OCI-LY1 (cell line): ENCODE results near the gene OR5L1.

Experiments used
- H2AFZ ChIP-seq: fragments of 200-600 bp; sonication (generic), shearing (Covaris generic); 2 replicates; pipeline ENCODE4 v1.6.0; 2014; ENCODE audit warnings: antibody characterized with exemption, mild to moderate bottlenecking, low read length
- H3F3A ChIP-seq: fragments of 200-600 bp; sonication (generic), shearing (Covaris generic); 2 replicates; pipeline ENCODE4 v1.6.0; 2014; ENCODE audit warnings: mild to moderate bottlenecking, antibody characterized with exemption, low read length, moderate library complexity; ENCODE audit not compliant: insufficient read depth
- H3K27ac ChIP-seq: fragments of 200-600 bp; sonication (generic); 2 replicates; pipeline ENCODE4 v1.5.1; 2014; ENCODE audit warnings: low read length, mixed run types, mild to moderate bottlenecking, low read depth; ENCODE audit not compliant: poor library complexity, severe bottlenecking
- H3K27me3 ChIP-seq: fragments of 200-600 bp; sonication (generic); 2 replicates; pipeline ENCODE4 v1.6.0; 2014; ENCODE audit warnings: antibody characterized with exemption, mild to moderate bottlenecking, low read length, moderate library complexity; ENCODE audit not compliant: insufficient read depth
- H3K36me3 ChIP-seq: fragments of 200-600 bp; sonication (generic); 2 replicates; pipeline ENCODE4 v1.6.1; 2014; ENCODE audit warnings: mild to moderate bottlenecking, antibody characterized with exemption, low read length, moderate library complexity, mixed read lengths; ENCODE audit not compliant: insufficient read depth
- H3K4me1 ChIP-seq: fragments of 200-600 bp; sonication (generic); 2 replicates; pipeline ENCODE4 v1.5.1; 2014; ENCODE audit warnings: mild to moderate bottlenecking, low read length, moderate library complexity; ENCODE audit not compliant: insufficient read depth, severe bottlenecking
- H3K4me2 ChIP-seq: fragments of 200-600 bp; sonication (generic), shearing (Covaris generic); 2 replicates; pipeline ENCODE4 v1.6.1; 2014; ENCODE audit warnings: low read length
- H3K4me3 ChIP-seq: fragments of 200-600 bp; sonication (generic); 2 replicates; pipeline ENCODE4 v1.5.1; 2014; ENCODE audit warnings: low read length, low read depth, mild to moderate bottlenecking, mixed read lengths; ENCODE audit not compliant: poor library complexity, severe bottlenecking
- H3K79me2 ChIP-seq: fragments of 200-600 bp; shearing (Covaris generic); 2 replicates; pipeline ENCODE4 v1.6.1; 2016; ENCODE audit warnings: mixed run types, low read length, mixed read lengths; ENCODE audit not compliant: insufficient read depth
- H3K9ac ChIP-seq: fragments of 200-600 bp; sonication (generic), shearing (Covaris generic); 2 replicates; pipeline ENCODE4 v1.6.1; 2014; ENCODE audit warnings: mild to moderate bottlenecking, low read length, mixed read lengths
- H3K9me2 ChIP-seq: fragments of 200-600 bp; sonication (generic), shearing (Covaris generic); 2 replicates; pipeline ENCODE4 v1.6.1; 2014; ENCODE audit warnings: low read depth, mild to moderate bottlenecking, low read length, mixed read lengths
- H3K9me3 ChIP-seq: fragments of 200-600 bp; shearing (Covaris generic); 2 replicates; pipeline ENCODE4 v1.6.1; 2014; ENCODE audit warnings: low read length, mixed read lengths
- H4K20me1 ChIP-seq: fragments of 200-600 bp; sonication (generic), shearing (Covaris generic); 2 replicates; pipeline ENCODE4 v1.6.0; 2016; ENCODE audit warnings: mild to moderate bottlenecking, low read length; ENCODE audit not compliant: insufficient read depth
- EZH2 ChIP-seq: fragments of 200-600 bp; sonication (generic), shearing (Covaris generic); IDR thresholded peaks from 2 replicates; pipeline ENCODE4 v1.8.0; 2017; ENCODE audit warnings: borderline replicate concordance, mixed run types, mild to moderate bottlenecking, antibody characterized with exemption, low read length, moderate library complexity, mixed read lengths
- TF ChIP-seq, protein P1 (sequence below): fragments of 200-600 bp; sonication (generic), shearing (Covaris generic); IDR thresholded peaks from 2 replicates; pipeline ENCODE4 v1.5.1; 2017; ENCODE audit warnings: mild to moderate bottlenecking, antibody characterized with exemption, low read length, moderate library complexity, mixed read lengths

Gene OR5L1

DNA sequence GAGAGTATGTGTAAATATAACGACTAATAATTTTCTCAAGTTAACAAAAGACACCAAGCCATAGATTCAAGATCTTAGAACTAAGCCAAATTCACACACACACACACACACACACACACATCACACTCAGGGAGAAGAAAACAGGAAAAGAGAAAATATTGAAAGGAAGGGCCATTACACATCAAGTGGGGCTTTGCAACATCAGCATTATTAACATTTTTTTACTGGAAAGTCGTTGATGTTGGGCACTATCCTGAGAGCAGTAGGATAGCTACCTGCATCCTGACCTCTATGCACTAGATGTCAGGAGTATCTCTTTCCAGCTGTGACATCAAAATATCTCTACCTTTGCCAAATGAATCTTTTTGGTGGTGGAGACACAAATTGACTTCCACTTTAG is 36.3 kb downstream of the OR5L1 start:
- Histone ChIP-seq H3K79me2 (no peaks in the 10 kb centered on the region), H3K27ac (no peak overlapping the region), H3K4me1 (no peaks in the 10 kb centered on the region), H2AFZ (no peak overlapping the region), H4K20me1 (no peaks in the 10 kb centered on the region), H3K4me3 (no peak overlapping the region), H3F3A (no peaks in the 10 kb centered on the region), H3K9ac (no peak overlapping the region), H3K36me3 (no peaks in the 10 kb centered on the region), H3K9me3 (no peaks in the 10 kb centered on the region), H3K27me3 (no peaks in the 10 kb centered on the region), H3K4me2 (no peak overlapping the region), H3K9me2 (no peaks in the 10 kb centered on the region)
- TF ChIP-seq EZH2 = no peak
- TF ChIP-seq, protein P1, sequence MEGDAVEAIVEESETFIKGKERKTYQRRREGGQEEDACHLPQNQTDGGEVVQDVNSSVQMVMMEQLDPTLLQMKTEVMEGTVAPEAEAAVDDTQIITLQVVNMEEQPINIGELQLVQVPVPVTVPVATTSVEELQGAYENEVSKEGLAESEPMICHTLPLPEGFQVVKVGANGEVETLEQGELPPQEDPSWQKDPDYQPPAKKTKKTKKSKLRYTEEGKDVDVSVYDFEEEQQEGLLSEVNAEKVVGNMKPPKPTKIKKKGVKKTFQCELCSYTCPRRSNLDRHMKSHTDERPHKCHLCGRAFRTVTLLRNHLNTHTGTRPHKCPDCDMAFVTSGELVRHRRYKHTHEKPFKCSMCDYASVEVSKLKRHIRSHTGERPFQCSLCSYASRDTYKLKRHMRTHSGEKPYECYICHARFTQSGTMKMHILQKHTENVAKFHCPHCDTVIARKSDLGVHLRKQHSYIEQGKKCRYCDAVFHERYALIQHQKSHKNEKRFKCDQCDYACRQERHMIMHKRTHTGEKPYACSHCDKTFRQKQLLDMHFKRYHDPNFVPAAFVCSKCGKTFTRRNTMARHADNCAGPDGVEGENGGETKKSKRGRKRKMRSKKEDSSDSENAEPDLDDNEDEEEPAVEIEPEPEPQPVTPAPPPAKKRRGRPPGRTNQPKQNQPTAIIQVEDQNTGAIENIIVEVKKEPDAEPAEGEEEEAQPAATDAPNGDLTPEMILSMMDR = no peak

DNA sequence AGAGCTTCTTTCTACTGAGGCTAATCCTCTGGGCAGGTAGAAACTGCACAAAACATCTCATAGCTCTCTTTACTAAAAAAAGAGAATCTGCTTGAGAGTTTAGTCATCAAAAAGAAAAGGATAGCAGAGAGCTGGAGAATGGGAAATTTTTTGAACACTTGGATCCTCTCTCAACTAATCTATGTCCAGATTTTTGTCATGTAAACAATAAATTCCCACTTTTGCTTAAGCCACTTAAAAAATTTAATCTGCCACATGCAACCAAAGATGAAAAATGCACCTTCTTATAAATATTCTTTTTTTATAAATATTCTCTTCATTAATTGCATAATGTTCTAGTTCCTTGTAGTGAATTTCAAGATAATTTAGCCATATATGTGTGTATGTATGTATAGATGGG is 37.9 kb downstream of the OR5L1 start:
- Histone ChIP-seq H3K9me2 (no peaks in the 10 kb centered on the region), H4K20me1 (no peaks in the 10 kb centered on the region), H3K4me1 (no peaks in the 10 kb centered on the region), H2AFZ (no peak overlapping the region), H3K9ac (no peak overlapping the region), H3K27ac (no peak overlapping the region), H3K36me3 (no peaks in the 10 kb centered on the region), H3K9me3 (no peaks in the 10 kb centered on the region), H3K27me3 (no peaks in the 10 kb centered on the region), H3K4me2 (no peak overlapping the region), H3F3A (no peaks in the 10 kb centered on the region), H3K79me2 (no peaks in the 10 kb centered on the region), H3K4me3 (no peak overlapping the region)
- TF ChIP-seq EZH2 = no peak
- TF ChIP-seq, protein P1 = no peak

DNA sequence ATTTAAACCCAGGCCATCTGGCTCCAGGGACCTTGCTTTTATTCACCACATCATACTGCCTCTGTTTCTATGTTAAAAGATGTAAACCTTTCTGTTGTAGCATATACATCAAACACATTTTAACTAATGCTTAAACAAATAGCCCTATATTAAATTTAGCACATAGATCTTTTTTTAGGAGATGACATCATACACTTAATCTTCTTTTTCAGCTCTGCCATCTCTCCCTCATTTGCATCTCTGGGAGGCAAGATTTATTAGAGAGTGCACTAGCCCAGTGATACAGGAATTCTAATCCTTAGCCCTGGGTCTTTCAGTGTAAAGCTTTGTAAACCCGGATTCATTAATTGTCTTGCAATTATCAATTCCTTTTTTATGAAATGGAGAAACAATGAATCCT is 41.0 kb downstream of the OR5L1 start:
- Histone ChIP-seq H3K9me3 (no peaks in the 10 kb centered on the region), H3K4me3 (no peak overlapping the region), H3K27ac (no peak overlapping the region), H2AFZ (no peak overlapping the region), H4K20me1 (no peaks in the 10 kb centered on the region), H3K4me1 (no peaks in the 10 kb centered on the region), H3K9me2 (no peaks in the 10 kb centered on the region), H3K79me2 (no peaks in the 10 kb centered on the region), H3K36me3 (no peaks in the 10 kb centered on the region), H3F3A (no peaks in the 10 kb centered on the region), H3K27me3 (no peaks in the 10 kb centered on the region), H3K4me2 (no peak overlapping the region), H3K9ac (no peak overlapping the region)
- TF ChIP-seq, protein P1 = no peak
- TF ChIP-seq EZH2 = no peak
